GM18502 (cell line): ENCODE measurements around the gene SPATA2L.

Experiments used
- ATAC-seq: cut with Tn5 transposase; IDR thresholded peaks from one replicate; pipeline ENCODE4 v1.9.1; 2021; ENCODE audit warnings: mild to moderate bottlenecking; ENCODE audit not compliant: unreplicated experiment, poor library complexity

Gene SPATA2L

DNA sequence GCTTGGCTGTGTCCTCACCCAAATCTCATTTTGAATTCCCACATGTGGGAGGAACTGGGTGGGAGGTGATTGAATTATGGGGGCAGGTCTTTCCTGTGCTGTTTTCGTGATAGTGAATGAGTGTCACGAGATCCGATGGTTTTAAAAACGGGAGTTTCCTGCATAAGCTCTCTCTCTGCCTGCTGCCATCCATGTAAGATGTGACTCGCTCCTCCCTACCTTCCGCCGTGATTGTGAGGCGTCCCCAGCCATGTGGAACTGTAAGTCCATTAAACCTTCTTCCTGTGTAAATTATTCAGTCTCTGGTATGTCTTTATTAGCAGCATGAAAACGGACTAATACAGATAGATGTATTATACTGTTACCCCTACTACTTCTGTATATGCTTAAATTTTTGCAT, 40.3 kb downstream of the SPATA2L start:
- ATAC-seq = no peak

- ATAC-seq = no peak
Measured at GRCh38 chr16:89660146-89660545, 41.4 kb downstream of the SPATA2L start.

- ATAC-seq = no peak
Measured at GRCh38 chr16:89658221-89658879, 43.2 kb downstream of the SPATA2L start.

GRCh38 chr16:89657442-89658220, 43.9 kb downstream of the SPATA2L start, which contains the start of the genes CHMP1A and SPATA33:
Gene CHMP1A, minus strand, starts transcription at chr16:89657708. Its CDS starts 120 bp downstream, at chr16:89657588.
Gene SPATA33, plus strand, starts transcription at chr16:89657836. Its CDS starts 76 bp downstream, at chr16:89657912.
- ATAC-seq = peak; percentile 89

DNA sequence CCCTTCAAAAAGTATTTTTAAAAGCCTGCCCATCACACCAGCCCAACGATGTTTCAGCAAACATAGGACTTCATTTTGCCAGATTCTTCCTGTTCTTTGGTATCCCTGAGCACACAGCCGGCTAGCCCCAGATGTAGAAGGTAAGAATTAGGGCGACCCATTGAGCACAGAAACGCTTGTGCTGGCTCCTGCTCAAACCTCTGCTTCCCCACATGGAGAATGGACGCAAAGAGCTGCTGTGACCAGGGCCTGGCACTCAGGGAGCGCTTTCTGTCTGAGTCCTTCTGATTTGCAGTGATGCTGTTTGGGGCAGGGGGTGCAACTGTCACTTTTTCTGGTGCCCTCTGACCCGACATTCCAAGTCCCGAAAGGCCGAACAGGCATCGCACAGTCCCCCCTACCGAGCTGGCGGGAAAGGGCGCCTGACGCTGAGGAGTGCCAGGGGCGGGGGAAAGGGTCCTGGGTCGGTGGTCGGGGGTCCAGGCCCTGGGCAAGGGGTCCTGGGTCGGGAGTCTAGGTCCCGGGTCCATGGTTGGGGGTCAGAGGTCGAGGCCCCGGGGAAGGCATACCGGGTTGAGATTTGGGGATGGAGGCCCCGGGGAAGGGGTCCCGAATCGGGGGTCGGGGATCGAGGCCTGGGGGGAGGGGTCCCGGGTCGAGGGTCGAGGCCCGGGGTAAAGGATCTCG, 44.9 kb downstream of the SPATA2L start:
- ATAC-seq = no peak

DNA sequence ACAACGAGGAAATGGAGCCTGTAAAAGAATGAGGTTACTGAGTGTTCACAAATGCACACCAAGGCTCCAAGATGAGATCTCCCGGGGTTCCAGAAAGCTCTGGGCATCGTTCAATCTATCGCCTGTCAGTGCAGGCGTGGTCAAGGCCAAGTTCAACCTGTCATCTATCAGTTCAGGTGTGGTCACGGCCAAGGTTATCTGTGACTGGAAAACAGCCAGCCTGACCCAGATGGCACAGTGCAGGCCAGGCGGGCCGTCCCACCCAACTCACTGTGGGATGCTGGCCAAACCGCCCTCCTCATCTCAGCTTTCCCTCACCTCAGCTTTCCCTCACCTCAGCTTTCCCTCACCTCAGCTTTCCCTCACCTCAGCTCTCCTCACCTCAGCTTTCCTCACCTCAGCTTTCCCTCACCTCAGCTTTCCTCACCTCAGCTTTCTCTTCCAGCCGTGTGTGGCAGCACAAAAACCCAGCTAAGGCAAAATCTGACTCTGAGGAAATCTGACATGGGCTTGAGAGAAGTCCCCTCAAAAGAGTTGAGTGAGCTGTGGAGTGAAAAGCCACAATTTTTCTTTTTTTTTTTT, 46.4 kb downstream of the SPATA2L start:
- ATAC-seq = no peak

- ATAC-seq = no peak
Measured at GRCh38 chr16:89653656-89654295, 47.7 kb downstream of the SPATA2L start.

- ATAC-seq = no peak
Measured at GRCh38 chr16:89651584-89651983, 49.9 kb downstream of the SPATA2L start.

GRCh38 chr16:89646906-89647305, 54.6 kb downstream of the SPATA2L start:
- no peak for ATAC-seq
